GM19099 (cell line): Measurements from ENCODE around the gene SF1.
A peak's percentile ranks its signal among the peaks of the same experiment; 100 is the strongest.

Source experiments
- POLR2A ChIP-seq: IDR thresholded peaks from 3 replicates; pipeline ENCODE4 v1.6.1; 2011; ENCODE audit warnings: low read depth; ENCODE audit not compliant: insufficient read length; ENCODE audit errors: extremely low read depth

The SF1 gene

DNA sequence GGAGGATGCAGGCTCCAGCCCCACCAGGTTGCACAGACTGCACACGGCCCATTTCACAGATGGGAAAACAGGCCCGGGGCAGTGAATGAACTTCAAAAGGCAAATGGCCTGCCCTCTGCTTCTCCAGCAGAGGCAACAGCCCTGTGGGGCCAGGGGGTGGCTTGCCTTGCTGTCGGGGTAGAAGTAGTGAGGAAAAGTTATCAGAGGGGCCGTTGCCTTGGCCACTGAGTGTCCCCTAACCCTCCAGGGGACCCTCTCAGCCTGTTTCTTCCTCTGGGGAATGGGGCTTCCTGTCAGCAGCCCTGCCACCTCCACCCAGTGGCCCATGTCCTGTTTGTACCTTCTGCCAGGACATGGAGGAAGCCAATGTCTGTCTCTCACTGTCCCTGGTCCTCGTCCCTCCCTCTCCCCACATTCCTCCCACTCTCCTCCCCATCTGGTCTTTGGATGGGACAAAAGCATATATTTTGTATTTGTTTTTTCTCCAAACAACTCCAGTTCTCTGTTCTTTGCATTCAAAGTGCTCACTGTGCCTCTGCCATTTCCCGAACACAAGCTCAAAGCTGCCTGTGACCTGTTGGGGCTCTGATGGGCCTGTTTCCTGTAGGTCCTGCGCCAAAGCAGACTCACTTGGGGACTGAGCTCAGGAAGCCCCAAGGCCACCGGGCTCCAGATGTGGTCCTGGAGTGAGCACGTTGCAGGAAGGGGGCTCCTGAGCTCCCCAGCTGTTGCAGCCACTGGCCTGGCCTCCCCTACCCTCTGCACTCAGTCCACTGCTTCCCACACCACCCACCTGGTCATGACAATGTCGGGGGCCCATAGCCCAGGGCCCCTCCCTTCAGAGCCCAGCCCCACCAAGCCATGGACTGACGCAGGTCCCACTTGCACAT lies 15.2 kb upstream of the SF1 start:
- TF ChIP-seq POLR2A, result no peak

DNA sequence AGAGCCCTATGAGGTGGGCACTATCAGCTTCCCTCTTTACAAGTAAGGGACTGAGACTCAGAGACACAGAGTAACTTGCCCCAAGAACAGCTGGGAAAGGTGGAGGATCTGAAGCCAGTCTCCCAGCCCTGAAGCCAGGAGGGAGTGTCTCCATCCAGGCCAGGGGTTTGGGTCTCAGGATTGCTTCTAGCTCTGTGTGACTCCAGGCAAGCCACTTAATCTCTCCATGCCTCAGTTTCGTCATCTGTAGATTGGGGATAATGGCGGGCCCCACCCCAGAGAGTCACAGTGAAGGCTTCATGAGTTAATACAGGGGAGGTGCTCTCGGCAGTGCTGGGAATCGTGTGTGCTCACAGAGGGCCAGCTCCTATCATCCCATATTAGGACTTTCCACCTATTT lies 14.1 kb upstream of the SF1 start:
- no peak for TF ChIP-seq POLR2A

GRCh38 chr11:64791781-64792291 lies 13.5 kb upstream of the SF1 start:
- no peak for TF ChIP-seq POLR2A

- no peak for TF ChIP-seq POLR2A
These were observed 12.1 kb upstream of the SF1 start for GRCh38 chr11:64790205-64791095.

DNA sequence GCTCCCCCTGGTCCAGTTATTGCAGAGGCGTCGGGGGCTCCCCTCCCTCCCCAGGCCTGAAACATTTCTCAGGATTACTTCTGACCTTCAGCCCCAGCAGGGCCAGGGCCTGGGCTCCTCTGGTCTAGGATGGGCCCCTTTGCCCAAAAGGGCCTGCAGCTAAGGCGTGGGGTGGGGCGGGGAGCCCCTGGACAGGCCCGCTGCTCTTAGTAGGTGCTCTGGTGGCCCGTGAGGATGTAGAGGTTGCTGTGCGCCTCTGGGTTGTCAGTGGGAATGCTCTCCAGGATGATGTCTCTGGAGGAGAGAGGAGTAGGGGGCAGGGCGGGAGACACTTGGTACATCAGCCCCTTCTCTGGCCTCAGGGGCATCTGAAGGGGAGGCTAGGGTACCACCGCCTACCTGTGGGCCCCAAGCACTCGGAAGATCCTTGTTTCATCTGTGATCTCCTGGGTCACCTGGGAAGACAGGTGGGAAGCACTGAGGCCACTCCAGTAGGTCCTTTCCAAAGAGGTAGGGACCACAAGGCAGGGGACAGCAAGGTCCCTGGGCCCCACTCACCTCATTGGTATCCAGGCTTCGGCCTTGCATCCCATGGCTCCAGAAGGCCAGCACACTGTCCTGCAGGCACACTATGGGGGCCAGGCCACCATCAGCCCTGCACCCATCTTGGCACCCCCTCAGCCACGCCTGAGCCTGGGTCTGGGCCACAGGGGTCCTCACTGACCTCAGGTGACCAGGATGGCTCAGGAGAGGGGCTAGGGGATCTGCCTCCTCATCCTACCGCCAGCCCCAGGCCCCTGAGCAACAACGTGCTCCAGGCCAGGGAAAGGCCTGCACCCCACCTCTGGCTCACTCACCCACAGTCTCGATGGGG lies 11.2 kb upstream of the SF1 start:
- no peak for TF ChIP-seq POLR2A

DNA sequence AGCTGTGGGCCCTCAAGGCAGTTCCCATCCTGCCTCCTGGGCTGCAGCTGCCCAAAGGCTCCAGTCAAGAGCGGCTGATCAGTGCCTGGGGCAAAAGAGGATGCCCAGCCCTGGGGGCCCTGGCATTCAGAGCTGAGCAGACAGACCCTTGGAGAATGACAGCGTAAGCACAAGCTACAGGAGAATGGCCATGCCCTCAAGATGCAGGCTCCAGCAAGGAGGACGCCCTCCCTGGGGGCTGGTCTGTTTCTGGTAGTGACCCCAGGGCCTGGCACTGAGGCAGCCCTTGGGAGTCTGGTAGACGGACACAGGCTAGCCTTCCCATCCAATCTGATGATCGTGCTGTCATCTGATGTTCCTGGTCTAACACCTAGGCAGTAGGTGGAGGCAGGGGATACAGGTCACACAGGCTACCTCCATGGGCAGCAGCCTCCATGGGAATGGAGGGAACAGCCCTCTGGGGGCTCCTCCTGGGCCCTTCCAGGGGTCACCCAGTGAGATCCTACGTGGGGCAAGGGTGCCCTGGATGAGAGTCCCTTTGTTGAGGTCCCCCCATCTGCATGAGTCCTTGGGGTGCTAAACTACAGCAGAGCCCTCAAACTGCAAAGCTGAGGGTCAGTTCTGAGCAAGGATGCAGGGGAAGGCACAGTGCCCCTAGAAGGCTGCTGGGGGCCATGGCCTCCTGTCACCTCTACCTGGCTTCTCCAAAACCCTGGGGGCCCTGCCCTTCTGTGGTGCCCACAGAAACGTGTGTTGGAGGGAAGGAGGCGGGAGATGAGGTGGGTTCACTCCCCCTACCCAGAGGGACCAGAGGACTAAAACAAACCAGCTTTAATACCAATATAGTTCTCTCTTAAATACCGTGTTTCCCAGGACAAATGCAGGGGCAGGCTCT lies 10.2 kb upstream of the SF1 start:
- TF ChIP-seq POLR2A, result no peak

DNA sequence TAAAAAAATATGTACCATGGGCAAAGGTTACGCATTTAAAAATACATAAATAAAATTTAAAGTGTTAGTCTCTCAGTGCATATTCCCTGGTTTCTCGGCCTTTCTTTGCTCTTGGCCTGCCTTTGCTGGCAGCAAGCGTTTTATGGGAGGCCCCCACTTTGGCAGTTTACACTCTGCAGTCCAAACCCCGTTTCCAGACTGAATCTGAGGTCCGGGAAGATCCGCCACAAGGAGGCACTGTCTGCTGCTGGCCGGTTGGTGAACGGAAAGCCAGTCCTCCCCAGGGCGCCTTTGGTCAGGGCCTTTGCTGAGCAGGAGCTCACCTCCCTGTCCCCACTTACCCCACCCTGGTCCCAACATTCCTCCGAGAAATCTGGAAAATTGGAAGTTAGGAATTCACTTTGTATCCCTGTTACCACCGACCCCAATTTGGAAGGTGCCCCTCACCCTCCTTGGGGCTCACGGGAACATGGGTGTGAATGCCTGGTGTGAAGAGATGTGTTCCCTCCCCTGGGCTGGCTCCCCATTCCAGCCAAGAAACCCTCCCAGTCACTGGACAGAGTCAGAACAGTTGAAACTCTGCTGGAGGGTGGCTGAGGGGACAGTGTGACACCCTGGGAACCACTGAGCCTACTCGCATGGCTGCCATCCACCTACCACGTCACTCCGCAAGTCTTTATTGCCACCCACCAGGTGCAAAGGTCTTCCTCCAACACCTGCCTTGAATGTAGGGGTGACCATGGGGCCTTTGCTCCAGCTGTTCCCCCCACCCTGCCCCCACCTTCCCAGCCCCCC lies 9.4 kb upstream of the SF1 start:
- TF ChIP-seq POLR2A, result no peak

DNA sequence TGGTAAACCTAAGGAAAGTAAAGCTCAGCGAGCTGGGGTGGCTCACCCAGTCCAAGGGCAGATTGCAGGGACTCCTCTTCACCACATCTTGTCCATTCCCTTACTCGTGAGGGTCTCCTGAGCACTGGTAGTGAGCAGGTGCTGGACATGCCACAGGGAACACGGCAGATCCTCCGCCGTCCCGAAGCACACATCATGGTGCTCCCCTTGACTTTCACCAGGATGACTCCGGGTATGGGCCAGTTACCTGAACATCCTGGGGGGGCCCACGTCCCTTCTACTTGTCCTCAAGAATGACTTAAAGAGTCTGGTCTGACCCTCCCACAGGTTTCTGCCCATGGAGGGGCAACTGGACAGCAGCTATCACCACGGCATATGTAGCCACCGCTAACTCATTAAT lies 8.0 kb upstream of the SF1 start:
- TF ChIP-seq POLR2A, result no peak

DNA sequence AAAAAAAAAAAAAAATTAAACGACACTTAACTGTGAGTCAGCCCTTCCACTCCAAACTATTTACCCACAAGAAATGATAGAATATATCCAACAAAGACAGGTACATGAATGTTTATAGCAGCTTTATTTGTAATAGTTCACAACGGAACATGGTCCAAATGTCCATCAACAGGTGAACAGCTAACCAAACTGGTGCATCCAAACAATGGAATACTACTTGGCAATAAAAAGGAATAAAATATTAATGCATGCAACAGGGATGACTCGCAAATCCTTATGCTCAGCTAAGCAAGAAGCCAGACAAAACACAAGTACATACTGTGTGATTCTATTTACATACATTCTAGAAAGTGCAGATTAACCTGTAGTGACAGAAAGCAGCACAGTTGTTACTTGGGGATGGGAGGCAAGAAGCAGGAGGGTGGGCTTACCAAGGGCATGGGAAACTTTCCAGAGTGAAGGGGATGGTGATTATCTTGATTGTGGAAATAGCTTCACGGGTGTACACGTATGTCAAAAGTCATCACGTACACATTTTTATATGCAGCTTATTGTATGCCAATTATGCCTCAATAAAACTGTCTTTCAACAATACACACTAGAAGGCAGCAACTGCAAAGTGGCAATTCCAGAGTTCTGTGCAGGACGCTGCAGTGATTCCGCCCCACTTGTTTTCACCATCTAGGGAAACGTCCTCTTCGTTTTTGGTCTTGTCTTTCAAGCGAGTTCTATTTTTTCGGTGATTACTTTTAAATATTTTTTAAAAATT lies 6.7 kb upstream of the SF1 start:
- TF ChIP-seq POLR2A, result no peak

- TF ChIP-seq POLR2A, result no peak
These were observed 194 bp downstream of the SF1 start for GRCh38 chr11:64778223-64778472.

DNA sequence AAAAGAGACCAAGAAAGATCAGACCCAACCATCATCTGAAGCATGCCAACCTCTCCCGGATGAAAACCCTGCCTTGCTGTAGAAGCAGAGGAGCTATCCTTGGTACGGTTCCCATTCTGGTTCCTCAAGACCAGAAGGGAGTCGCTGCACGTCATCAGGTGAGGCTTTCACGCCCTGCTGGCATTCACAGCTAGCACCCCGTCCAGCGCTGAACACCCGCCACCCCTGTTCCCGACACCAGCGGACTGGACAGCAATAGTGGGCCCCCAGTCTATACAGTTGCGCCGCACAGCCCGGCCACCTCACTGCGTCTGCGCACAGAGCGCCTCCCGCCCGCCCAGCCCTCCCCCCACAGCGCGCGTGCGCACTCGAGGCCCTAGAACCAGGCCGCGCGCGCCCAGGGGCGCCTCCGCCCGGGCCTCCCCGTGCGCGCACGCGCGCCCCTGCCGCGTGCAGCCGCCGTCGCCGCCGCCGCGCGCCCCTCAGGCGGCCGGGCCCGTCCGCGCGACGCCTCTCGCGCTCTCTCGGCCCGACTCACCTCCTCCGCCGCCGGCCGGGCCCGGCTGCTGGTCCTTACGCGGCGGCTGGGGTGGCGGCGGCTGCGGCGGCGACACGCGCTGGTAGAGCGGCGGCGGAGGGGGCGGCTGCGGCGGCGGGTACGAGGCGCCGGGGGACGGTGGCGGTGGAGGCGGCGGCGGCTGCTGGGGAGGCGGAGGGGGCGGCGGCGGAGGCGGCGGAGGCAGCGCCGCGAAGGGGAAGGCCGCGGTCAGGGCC lies 706 bp downstream of the SF1 start:
- peak; percentile 8 for TF ChIP-seq POLR2A

GRCh38 chr11:64776875-64777274 lies 1.5 kb downstream of the SF1 start:
- TF ChIP-seq POLR2A, result no peak

DNA sequence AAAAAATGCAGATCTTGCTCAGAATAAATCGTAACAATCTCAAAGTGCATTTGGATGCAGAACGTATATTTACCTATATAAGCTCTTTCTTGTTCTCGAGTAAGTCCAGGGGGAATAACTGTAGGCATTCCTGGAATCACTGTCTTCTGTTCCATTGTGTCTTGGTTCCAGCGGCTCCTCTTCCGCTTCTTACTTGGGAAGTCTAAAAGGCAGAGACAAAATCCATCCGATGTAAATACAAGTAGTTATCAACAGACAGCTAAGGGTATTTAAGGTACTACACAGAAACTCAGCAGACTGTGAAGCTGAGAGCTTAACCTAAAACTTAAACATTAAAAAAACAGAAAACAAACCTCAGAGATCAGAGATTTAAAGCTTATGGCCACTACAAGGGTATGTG lies 1.9 kb downstream of the SF1 start:
- no peak for TF ChIP-seq POLR2A
